ENCODE results near the gene SSTR4.

DNA sequence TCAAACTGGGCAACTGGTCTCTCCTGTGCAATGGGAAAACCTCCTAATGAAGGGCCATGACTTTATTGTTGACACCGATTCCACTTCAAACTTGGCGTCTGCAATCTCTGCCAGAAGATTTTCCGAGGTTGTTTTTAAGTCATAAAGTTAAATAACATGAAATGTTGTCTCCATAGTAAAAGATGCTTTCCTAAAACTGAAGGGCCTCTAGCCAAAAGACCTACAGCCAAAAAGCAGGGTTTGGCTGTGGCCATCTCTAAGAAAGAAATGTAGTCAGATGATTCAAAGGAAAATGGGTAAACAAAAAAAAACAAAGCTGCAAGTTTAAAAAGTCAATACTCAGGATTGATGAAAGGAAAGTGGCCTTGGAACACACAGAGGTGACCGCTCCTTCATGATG lies 36.9 kb downstream of the SSTR4 start:
- TF ChIP-seq, protein P1, sequence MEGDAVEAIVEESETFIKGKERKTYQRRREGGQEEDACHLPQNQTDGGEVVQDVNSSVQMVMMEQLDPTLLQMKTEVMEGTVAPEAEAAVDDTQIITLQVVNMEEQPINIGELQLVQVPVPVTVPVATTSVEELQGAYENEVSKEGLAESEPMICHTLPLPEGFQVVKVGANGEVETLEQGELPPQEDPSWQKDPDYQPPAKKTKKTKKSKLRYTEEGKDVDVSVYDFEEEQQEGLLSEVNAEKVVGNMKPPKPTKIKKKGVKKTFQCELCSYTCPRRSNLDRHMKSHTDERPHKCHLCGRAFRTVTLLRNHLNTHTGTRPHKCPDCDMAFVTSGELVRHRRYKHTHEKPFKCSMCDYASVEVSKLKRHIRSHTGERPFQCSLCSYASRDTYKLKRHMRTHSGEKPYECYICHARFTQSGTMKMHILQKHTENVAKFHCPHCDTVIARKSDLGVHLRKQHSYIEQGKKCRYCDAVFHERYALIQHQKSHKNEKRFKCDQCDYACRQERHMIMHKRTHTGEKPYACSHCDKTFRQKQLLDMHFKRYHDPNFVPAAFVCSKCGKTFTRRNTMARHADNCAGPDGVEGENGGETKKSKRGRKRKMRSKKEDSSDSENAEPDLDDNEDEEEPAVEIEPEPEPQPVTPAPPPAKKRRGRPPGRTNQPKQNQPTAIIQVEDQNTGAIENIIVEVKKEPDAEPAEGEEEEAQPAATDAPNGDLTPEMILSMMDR (conservative IDR thresholded peaks at IDR 0.05 in 1 of 2, IDR thresholded peaks at IDR 0.05 in 1 of 2; ENCODE audit: extremely low read depth in 1 of 2, insufficient read depth in 1 of 2, low read depth in 1 of 2, low read length in 2 of 2), result no peak
- TF ChIP-seq EZH2 (IDR thresholded peaks at IDR 0.05; ENCODE audit: borderline replicate concordance, low read length), result no peak

Measured in mammary epithelial cell (primary cell).